ENCODE data around the gene BTBD18. TPM values are rescaled to one million over a fixed set of nuclear protein-coding genes. Genes with fewer than 3 reads are reported as not detected.

The BTBD18 gene
- polyA plus RNA-seq, 3 donors, result 0.10 TPM; not detected in 2

DNA sequence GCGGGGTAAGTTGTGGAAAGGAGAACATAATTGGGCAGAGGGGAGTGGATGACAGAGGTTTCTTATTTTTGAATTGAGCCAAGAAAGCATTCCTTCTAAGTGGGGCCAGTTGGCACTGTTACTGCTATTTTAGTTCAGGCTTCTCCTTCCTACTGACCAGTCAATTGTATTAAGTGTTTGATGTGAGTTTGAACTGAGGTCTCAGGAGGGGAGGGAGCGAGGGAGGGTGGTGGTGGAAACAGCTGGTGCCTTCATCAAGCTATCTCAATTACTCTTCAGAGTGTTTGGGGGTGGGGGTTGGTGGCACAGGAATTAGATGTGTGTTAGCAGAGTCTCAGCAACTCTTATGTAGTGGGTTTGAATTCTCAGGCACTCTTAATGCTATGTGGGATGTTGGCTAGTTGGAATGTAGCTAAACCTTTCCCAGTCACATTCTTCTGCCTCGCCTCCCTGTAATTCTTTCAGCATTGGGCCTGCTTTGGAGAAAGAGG is 24.5 kb upstream of the BTBD18 start:
- H3K9ac ChIP-seq (ENCODE audit: insufficient read depth, low read length, poor library complexity, severe bottlenecking), result no peak overlapping the region
- peaks cover 0 to 2% of the 10 kb centered on the region in 2 donors for H3K36me3 ChIP-seq (replicated peaks in 1 of 2; ENCODE audit: control insufficient read depth in 1 of 2, insufficient read depth in 2 of 2, low read length in 2 of 2)
- peaks cover 82% of the 10 kb centered on the region for H4K20me1 ChIP-seq (ENCODE audit: insufficient read depth, low read length)
- no peaks in the 10 kb centered on the region for H3K27me3 Mint-ChIP-seq (ENCODE audit: low read depth in 3 of 3)
- WGBS (ENCODE audit: insufficient coverage), result 100% methylated on average over 1 of the region's 3 CpGs
- intact Hi-C loops (cut with micrococcal nuclease), result no loop called here
- H3K9me3 ChIP-seq (replicated peaks in 1 of 2; ENCODE audit: control insufficient read depth in 1 of 2, insufficient read depth in 1 of 2, low read length in 2 of 2), result no peaks in the 10 kb centered on the region
- H3K27ac Mint-ChIP-seq, result peak overlapping the region in 5 of 7 donors; percentile 1 to 74 (median 53)
- peak overlapping the region; percentile 69 for H3K4me2 ChIP-seq (replicated peaks; ENCODE audit: extremely low read depth, low read length, poor library complexity, severe bottlenecking)
- H3K27me3 ChIP-seq (ENCODE audit: control insufficient read depth in 2 of 2, insufficient read depth in 2 of 2, low read length in 2 of 2), result no peaks in the 10 kb centered on the region
- DNase-seq, result no peak
- peak overlapping the region in 1 of 2 donors; percentile 54 for H3K27ac ChIP-seq (ENCODE audit: low read depth in 1 of 2, low read length in 2 of 2)
- peaks cover 16 to 31% of the 10 kb centered on the region in 2 donors for H3K36me3 Mint-ChIP-seq
- no peak overlapping the region for H2AFZ ChIP-seq (ENCODE audit: insufficient read depth, low read depth, low read length, poor library complexity, severe bottlenecking)
- peaks cover 95% of the 10 kb centered on the region for H3K79me2 ChIP-seq (ENCODE audit: insufficient read depth, low read length)
- peaks cover 20 to 35% of the 10 kb centered on the region in 2 donors for H3K4me1 ChIP-seq (ENCODE audit: control insufficient read depth in 1 of 2, insufficient read depth in 2 of 2, low read length in 2 of 2)
- peaks cover 66% of the 10 kb centered on the region for H3K4me1 Mint-ChIP-seq
- peak overlapping the region in 1 of 3 experiments; percentile 59 for H3K4me3 ChIP-seq (replicated peaks in 1 of 3; ENCODE audit: low read depth in 2 of 3, low read length in 3 of 3)
- H3K9me3 Mint-ChIP-seq, result peaks cover 0 to 2% (median 0%) of the 10 kb centered on the region in 7 donors
- peak overlapping the region in 1 of 2 donors; percentile 60 for H3K4me3 Mint-ChIP-seq
- TF ChIP-seq, protein P1, sequence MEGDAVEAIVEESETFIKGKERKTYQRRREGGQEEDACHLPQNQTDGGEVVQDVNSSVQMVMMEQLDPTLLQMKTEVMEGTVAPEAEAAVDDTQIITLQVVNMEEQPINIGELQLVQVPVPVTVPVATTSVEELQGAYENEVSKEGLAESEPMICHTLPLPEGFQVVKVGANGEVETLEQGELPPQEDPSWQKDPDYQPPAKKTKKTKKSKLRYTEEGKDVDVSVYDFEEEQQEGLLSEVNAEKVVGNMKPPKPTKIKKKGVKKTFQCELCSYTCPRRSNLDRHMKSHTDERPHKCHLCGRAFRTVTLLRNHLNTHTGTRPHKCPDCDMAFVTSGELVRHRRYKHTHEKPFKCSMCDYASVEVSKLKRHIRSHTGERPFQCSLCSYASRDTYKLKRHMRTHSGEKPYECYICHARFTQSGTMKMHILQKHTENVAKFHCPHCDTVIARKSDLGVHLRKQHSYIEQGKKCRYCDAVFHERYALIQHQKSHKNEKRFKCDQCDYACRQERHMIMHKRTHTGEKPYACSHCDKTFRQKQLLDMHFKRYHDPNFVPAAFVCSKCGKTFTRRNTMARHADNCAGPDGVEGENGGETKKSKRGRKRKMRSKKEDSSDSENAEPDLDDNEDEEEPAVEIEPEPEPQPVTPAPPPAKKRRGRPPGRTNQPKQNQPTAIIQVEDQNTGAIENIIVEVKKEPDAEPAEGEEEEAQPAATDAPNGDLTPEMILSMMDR (IDR thresholded peaks at IDR 0.05), result no peak

GRCh38 chr11:57775491-57775890 is 23.9 kb upstream of the BTBD18 start:
- intact Hi-C loops (cut with micrococcal nuclease), result no loop called here
- Mint-ChIP-seq H3K36me3 (peaks cover 12 to 26% of the 10 kb centered on the region in 2 donors), H3K27me3 (ENCODE audit: low read depth in 3 of 3) (no peaks in the 10 kb centered on the region), H3K9me3 (peaks cover 0 to 2% (median 0%) of the 10 kb centered on the region in 7 donors), H3K4me1 (peaks cover 66% of the 10 kb centered on the region), H3K4me3 (peak overlapping the region in 1 of 2 donors; percentile 60), H3K27ac (peak overlapping the region in 5 of 7 donors; percentile 20 to 80 (median 67))
- TF ChIP-seq, protein P1 (IDR thresholded peaks at IDR 0.05), result no peak
- Histone ChIP-seq H3K27me3 (ENCODE audit: control insufficient read depth in 2 of 2, insufficient read depth in 2 of 2, low read length in 2 of 2) (no peaks in the 10 kb centered on the region), H3K9ac (ENCODE audit: insufficient read depth, low read length, poor library complexity, severe bottlenecking) (no peak overlapping the region), H3K4me1 (ENCODE audit: control insufficient read depth in 1 of 2, insufficient read depth in 2 of 2, low read length in 2 of 2) (peaks cover 25 to 41% of the 10 kb centered on the region in 2 donors), H2AFZ (ENCODE audit: insufficient read depth, low read depth, low read length, poor library complexity, severe bottlenecking) (no peak overlapping the region), H3K36me3 (replicated peaks in 1 of 2; ENCODE audit: control insufficient read depth in 1 of 2, insufficient read depth in 2 of 2, low read length in 2 of 2) (no peaks in the 10 kb centered on the region), H3K79me2 (ENCODE audit: insufficient read depth, low read length) (peaks cover 94% of the 10 kb centered on the region), H3K4me3 (replicated peaks in 1 of 3; ENCODE audit: low read depth in 2 of 3, low read length in 3 of 3) (peak overlapping the region in 1 of 3 experiments; percentile 59), H3K4me2 (replicated peaks; ENCODE audit: extremely low read depth, low read length, poor library complexity, severe bottlenecking) (peak overlapping the region; percentile 69), H3K27ac (ENCODE audit: low read depth in 1 of 2, low read length in 2 of 2) (peak overlapping the region in 1 of 2 donors; percentile 54), H3K9me3 (replicated peaks in 1 of 2; ENCODE audit: control insufficient read depth in 1 of 2, insufficient read depth in 1 of 2, low read length in 2 of 2) (no peaks in the 10 kb centered on the region), H4K20me1 (ENCODE audit: insufficient read depth, low read length) (peaks cover 82% of the 10 kb centered on the region)
- WGBS (ENCODE audit: insufficient coverage), result 39% methylated on average over 2 of the region's 5 CpGs
- DNase-seq, result peak in 2 of 3 donors; percentile 20 to 44
